GM12873 (cell line): ENCODE data around the gene URM1.

Source experiments
- CTCF ChIP-seq: IDR thresholded peaks from 2 replicates; pipeline ENCODE4 v1.5.1; 2012; ENCODE audit warnings: low read depth, mild to moderate bottlenecking, moderate library complexity, low read length, control low read depth; ENCODE audit not compliant: insufficient read depth; ENCODE audit errors: missing control alignments

Gene URM1

GRCh38 chr9:128358090-128358489, 13.1 kb upstream of the URM1 start:
- no peak for TF ChIP-seq CTCF

GRCh38 chr9:128358861-128359260, 12.3 kb upstream of the URM1 start:
- TF ChIP-seq CTCF = no peak

GRCh38 chr9:128360826-128361225, 10.3 kb upstream of the URM1 start:
- TF ChIP-seq CTCF = no peak

GRCh38 chr9:128361296-128361985, 9.7 kb upstream of the URM1 start:
- no peak for TF ChIP-seq CTCF

GRCh38 chr9:128361986-128362646, 9.1 kb upstream of the URM1 start:
- TF ChIP-seq CTCF = peak; percentile 97

- no peak for TF ChIP-seq CTCF
Measured at GRCh38 chr9:128362774-128363173, 8.4 kb upstream of the URM1 start.

GRCh38 chr9:128365525-128365924, 5.6 kb upstream of the URM1 start:
- no peak for TF ChIP-seq CTCF
